HepG2 (cell line): ENCODE results near the gene SYT13. TPM values are rescaled to one million over a fixed set of nuclear protein-coding genes. Genes with fewer than 3 reads are reported as not detected.
"Not testable (repeated sequence)": the region's sequence is repeated elsewhere in the genome, so short reads cannot be mapped to it uniquely, and the experiment has no call there.

ENCODE experiments used
- ATAC-seq: fragments of 200-7000 bp; cut with Tn5 transposase; 3 replicates; pipeline ENCODE4 v1.9.1; 2020; ENCODE audit warnings: mild to moderate bottlenecking, moderate library complexity
- BruUV-seq: library from RNA; stranded (reverse); fragments of 400-500 nt; replicated peaks from 2 replicates; lab custom pipeline; 2021; lab: Mats Ljungman, UMichigan
- CTCF ChIA-PET: fragments of 300-600 bp; formaldehyde crosslinking; extraction: SDS; loops from one replicate; lab custom pipeline; 2021; ENCODE audit warnings: low total read pairs, inconsistent platforms, low intra/inter-chr PET ratio; lab: Yijun Ruan, JAX
- POLR2A ChIA-PET: fragments of 350-600 bp; sonication (Branson Sonifier 250); formaldehyde crosslinking; loops from one replicate; lab custom pipeline; 2020; ENCODE audit warnings: antibody characterized with exemption, inconsistent platforms; lab: Yijun Ruan, JAX
- DNase-seq: peaks from one replicate; pipeline ENCODE4 v3.0.0-alpha.2; 2015; ENCODE audit warnings: low spot score
- FAIRE-seq: peaks from 3 replicates; lab custom pipeline; 2011; peaks lifted over from hg19 to GRCh38; lab: Jason Lieb, UNC
- H2AFZ ChIP-seq: one replicate; pipeline ENCODE4 v1.6.1; 2011; ENCODE audit warnings: low read length, inconsistent platforms
- H3K27ac ChIP-seq: fragments of 300-600 bp; 3 replicates; pipeline ENCODE4 v1.8.0; 2011; ENCODE audit warnings: mixed run types, mild to moderate bottlenecking, mixed read lengths, low read length, inconsistent platforms; ENCODE audit not compliant: insufficient read depth; ENCODE audit errors: extremely low read length
- H3K27me3 ChIP-seq, 2 experiments: fragments of 200-600 bp in 1 of 2; 2 replicates in 1 of 2; 3 replicates in 1 of 2; pipeline versions ENCODE4 v1.6.0 to v1.8.0; 2011; ENCODE audit warnings: low read length in 2 of 2, mild to moderate bottlenecking in 2 of 2, moderate library complexity in 2 of 2, inconsistent platforms in 1 of 2; ENCODE audit not compliant: insufficient read depth in 2 of 2, control insufficient read depth in 1 of 2
- H3K36me3 ChIP-seq, 2 experiments: fragments of 200-600 bp in 1 of 2; replicated peaks in 1 of 2; 2 replicates in 1 of 2; 3 replicates in 1 of 2; pipeline versions ENCODE4 v1.5.1 to v1.8.0; 2011; ENCODE audit warnings: low read length in 2 of 2, inconsistent platforms in 1 of 2; ENCODE audit not compliant: insufficient read depth in 2 of 2, control insufficient read depth in 1 of 2
- H3K4me1 ChIP-seq: 2 replicates; pipeline ENCODE4 v1.5.1; 2012; ENCODE audit warnings: low read length, inconsistent platforms; ENCODE audit not compliant: insufficient read depth
- H3K4me2 ChIP-seq: 2 replicates; pipeline ENCODE4 v1.6.0; 2011; ENCODE audit warnings: low read depth, low read length, inconsistent platforms
- H3K4me3 ChIP-seq, 3 experiments: fragments of 200-600 bp in 1 of 3; sonication (generic), shearing (Covaris generic) in 1 of 3; replicated peaks in 1 of 3; 2 replicates each; pipeline ENCODE4 v1.5.1; 2011 to 2016; ENCODE audit warnings: low read length in 3 of 3, inconsistent platforms in 2 of 3, low read depth in 2 of 3, mild to moderate bottlenecking in 2 of 3, control low read depth in 1 of 3, mixed read lengths in 1 of 3; ENCODE audit not compliant: insufficient read depth in 1 of 3
- H3K79me2 ChIP-seq: one replicate; pipeline ENCODE4 v1.6.1; 2011; ENCODE audit warnings: low read length, inconsistent platforms; ENCODE audit not compliant: insufficient read depth
- H3K9ac ChIP-seq: 2 replicates; pipeline ENCODE4 v1.6.0; 2011; ENCODE audit warnings: mild to moderate bottlenecking, low read depth, low read length, inconsistent platforms; ENCODE audit not compliant: insufficient read depth
- H3K9me3 ChIP-seq: 2 replicates; pipeline ENCODE4 v1.5.1; 2012; ENCODE audit warnings: mild to moderate bottlenecking, low read length
- H4K20me1 ChIP-seq: 2 replicates; pipeline ENCODE4 v1.6.0; 2011; ENCODE audit warnings: inconsistent platforms, mild to moderate bottlenecking, low read length, moderate library complexity; ENCODE audit not compliant: insufficient read depth
- DNMT1 ChIP-seq: sonication (generic); formaldehyde crosslinking; IDR thresholded peaks from 2 replicates; pipeline ENCODE4 v1.5.1; 2020; ENCODE audit warnings: mild to moderate bottlenecking, missing genetic modification reagents
- ISX ChIP-seq: sonication (generic); formaldehyde crosslinking; conservative IDR thresholded peaks from 2 replicates; pipeline ENCODE4 v1.5.0; 2020; ENCODE audit warnings: missing genetic modification reagents
- KLF15 ChIP-seq: sonication (generic); formaldehyde crosslinking; IDR thresholded peaks from 2 replicates; pipeline ENCODE4 v1.8.1; 2023; ENCODE audit warnings: borderline replicate concordance, mild to moderate bottlenecking, inconsistent platforms, missing genetic modification reagents, mixed read lengths
- KLF9 ChIP-seq: IDR thresholded peaks from 2 replicates; pipeline ENCODE4 v1.6.1; 2016; ENCODE audit warnings: low read depth
- MED8 ChIP-seq: sonication (generic); formaldehyde crosslinking; IDR thresholded peaks from 2 replicates; pipeline ENCODE4 v1.8.1; 2023; ENCODE audit warnings: mild to moderate bottlenecking, missing genetic modification reagents; ENCODE audit not compliant: insufficient replicate concordance
- TOE1 ChIP-seq: sonication (generic); formaldehyde crosslinking; IDR thresholded peaks from 2 replicates; pipeline ENCODE4 v1.4.0; 2020; ENCODE audit warnings: mild to moderate bottlenecking, missing genetic modification reagents
- ZNF451 ChIP-seq: sonication (generic); formaldehyde crosslinking; IDR thresholded peaks from 2 replicates; pipeline ENCODE4 v1.5.0; 2020; ENCODE audit warnings: mild to moderate bottlenecking, missing genetic modification reagents
- ZNF546 ChIP-seq: sonication (generic); formaldehyde crosslinking; conservative IDR thresholded peaks from 2 replicates; pipeline ENCODE4 v1.8.1; 2023; ENCODE audit warnings: mild to moderate bottlenecking, missing genetic modification reagents
- ZNF709 ChIP-seq: sonication (generic); formaldehyde crosslinking; IDR thresholded peaks from 2 replicates; pipeline ENCODE4 v1.5.0; 2020; ENCODE audit warnings: mild to moderate bottlenecking, missing genetic modification reagents
- WGBS: methylation state at CpG from one replicate; pipeline ENCODE4 v1.1.6; 2017; ENCODE audit warnings: low lambda C conversion rate; 5-methylcytosine and 5-hydroxymethylcytosine counted together
- in situ Hi-C: cut with HindIII; loops from 2 replicates; pipeline ENCODE4 v1.10.0; 2017; ENCODE audit warnings: low pct_unique_long_range_greater_than_20kb; ENCODE audit not compliant: extremely low pct_ligation_motif_present
- intact Hi-C: fragments of 100-400 bp; cut with micrococcal nuclease; formaldehyde crosslinking; loops from one replicate; pipeline ENCODE4 v1.10.0; 2022; ENCODE audit not compliant: unreplicated experiment
- polyA plus RNA-seq, 8 experiments: library from polyadenylated mRNA; depleted of rRNA in 3 of 8; stranded (reverse) in 7 of 8; unstranded in 1 of 8; fragments of >200 nt; fragmentation: Illumina TruSeq in 4 of 8; extraction: Trizol in 4 of 8; gene quantifications; 2 replicates each; pipeline versions ENCODE4 v1.2.1 to v1.2.3, GENCODE V29; 2011 to 2016; ENCODE audit warnings: low read depth in 4 of 8, missing spikeins in 1 of 8, mixed read lengths in 1 of 8; ENCODE audit not compliant: insufficient read depth in 1 of 8
- total RNA-seq, 5 experiments: library from RNA; depleted of rRNA; stranded (reverse); fragments of >200 nt; fragmentation: Illumina TruSeq; extraction: Trizol; gene quantifications; 2 replicates each; pipeline ENCODE4 v1.2.3, GENCODE V29; 2016; ENCODE audit warnings: low read depth in 1 of 5
- TF ChIP-seq, protein P1 (sequence below): sonication (generic); formaldehyde crosslinking; IDR thresholded peaks from 2 replicates; pipeline ENCODE4 v1.8.0; 2022; ENCODE audit warnings: mild to moderate bottlenecking, missing genetic modification reagents; ENCODE audit not compliant: insufficient replicate concordance

Gene SYT13
- total and polyA plus RNA-seq, 2 of the 13 experiments (the other 11 are each of a cell fraction or from before 2014, with no cell fraction given) = 0.02 to 0.13 TPM

DNA sequence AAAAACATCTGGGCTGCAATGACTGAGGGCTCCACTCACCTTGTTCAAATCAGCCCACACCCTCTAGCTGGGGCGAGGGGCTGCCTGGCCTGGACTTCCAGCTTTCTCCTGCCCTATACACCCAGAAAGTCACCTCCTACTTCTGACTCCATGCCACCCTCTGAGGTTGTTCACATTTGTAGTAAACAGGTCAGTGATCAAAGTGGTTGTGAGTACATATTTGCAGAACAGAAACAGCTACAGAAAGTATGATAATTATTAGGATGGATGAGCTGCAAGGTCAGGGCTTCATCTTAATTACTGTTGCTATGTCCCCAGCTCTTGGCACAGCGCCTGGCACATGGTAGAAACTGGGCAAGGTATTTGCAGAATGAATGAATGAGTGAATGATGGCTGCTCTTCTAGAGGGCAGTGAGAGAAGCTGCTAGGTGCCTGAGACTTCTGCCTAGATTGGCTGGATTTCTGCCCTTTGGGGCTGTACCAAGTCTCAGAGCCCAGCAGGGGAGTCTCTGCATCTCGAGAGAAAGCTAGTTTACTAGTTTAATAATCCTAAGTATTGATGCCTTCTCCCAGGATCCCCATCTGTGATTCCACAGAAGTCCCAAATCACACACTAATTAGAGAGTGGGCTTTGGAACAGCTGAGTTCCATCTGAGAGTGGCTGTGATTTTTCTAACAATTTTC, 36.0 kb downstream of the SYT13 start:
- no peak overlapping the region for H2AFZ ChIP-seq
- POLR2A ChIA-PET = no interaction called here
- H3K4me1 ChIP-seq = no peaks in the 10 kb centered on the region
- H3K27me3 ChIP-seq = peaks cover 5 to 23% of the 10 kb centered on the region in 2 experiments; a peak in 2 of 5 replicates
- no peak overlapping the region for H3K4me2 ChIP-seq
- no peaks in the 10 kb centered on the region for H3K36me3 ChIP-seq
- no TSS peak for BruUV-seq
- H4K20me1 ChIP-seq = no peaks in the 10 kb centered on the region
- CTCF ChIA-PET = no interaction called here
- no peak for DNase-seq
- in situ Hi-C loops (loop anchor here (5.0 kb wide), 1 partner anchor 42 kb away; no protein-coding TSS in a partner anchor), intact Hi-C loops (loop anchor here (5.0 kb wide), 1 partner anchor 138 kb away; no protein-coding TSS in a partner anchor)
- no peak overlapping the region for H3K4me3 ChIP-seq
- TF ChIP-seq ZNF709 (CRISPR knock-in tag) = no peak
- TF ChIP-seq DNMT1 (CRISPR knock-in tag) = no peak
- TF ChIP-seq, protein P1, sequence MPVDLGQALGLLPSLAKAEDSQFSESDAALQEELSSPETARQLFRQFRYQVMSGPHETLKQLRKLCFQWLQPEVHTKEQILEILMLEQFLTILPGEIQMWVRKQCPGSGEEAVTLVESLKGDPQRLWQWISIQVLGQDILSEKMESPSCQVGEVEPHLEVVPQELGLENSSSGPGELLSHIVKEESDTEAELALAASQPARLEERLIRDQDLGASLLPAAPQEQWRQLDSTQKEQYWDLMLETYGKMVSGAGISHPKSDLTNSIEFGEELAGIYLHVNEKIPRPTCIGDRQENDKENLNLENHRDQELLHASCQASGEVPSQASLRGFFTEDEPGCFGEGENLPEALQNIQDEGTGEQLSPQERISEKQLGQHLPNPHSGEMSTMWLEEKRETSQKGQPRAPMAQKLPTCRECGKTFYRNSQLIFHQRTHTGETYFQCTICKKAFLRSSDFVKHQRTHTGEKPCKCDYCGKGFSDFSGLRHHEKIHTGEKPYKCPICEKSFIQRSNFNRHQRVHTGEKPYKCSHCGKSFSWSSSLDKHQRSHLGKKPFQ (CRISPR knock-in tag) = no peak
- TF ChIP-seq KLF9 (CRISPR knock-in tag) = no peak
- no peak for TF ChIP-seq MED8
- no peak for TF ChIP-seq KLF15
- no peak for TF ChIP-seq ZNF546 (CRISPR knock-in tag)
- TF ChIP-seq ISX = no peak
- TF ChIP-seq ZNF451 = no peak
- TF ChIP-seq TOE1 = no peak
- FAIRE-seq = no peak
- H3K9ac ChIP-seq = no peak overlapping the region
- no peaks in the 10 kb centered on the region for H3K9me3 ChIP-seq
- no peak for ATAC-seq
- no peak overlapping the region for H3K27ac ChIP-seq
- H3K79me2 ChIP-seq = no peaks in the 10 kb centered on the region
- WGBS = 4% methylated on average over 3 of the region's 3 CpGs

DNA sequence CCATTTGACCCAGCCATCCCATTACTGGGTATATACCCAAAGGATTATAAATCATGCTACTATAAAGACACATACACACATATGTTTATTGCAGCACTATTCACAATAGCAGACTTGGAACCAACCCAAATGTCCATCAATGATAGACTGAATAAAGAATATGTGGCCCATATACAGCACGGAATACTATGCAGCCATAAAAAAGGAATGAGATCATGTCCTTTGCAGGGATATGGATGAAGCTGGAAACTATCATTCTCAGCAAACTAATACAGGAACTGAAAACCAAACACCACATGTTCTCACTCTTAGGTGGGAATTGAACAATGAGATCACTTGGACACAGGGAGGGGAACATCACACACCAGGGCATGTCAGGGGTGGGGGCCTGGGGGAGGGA, 36.8 kb downstream of the SYT13 start:
- H4K20me1 ChIP-seq, CTCF ChIA-PET, H3K9ac ChIP-seq, H3K79me2 ChIP-seq, ATAC-seq, H3K27ac ChIP-seq, H3K4me3 ChIP-seq, POLR2A ChIA-PET, H2AFZ ChIP-seq, H3K36me3 ChIP-seq, DNase-seq, in situ Hi-C loops, H3K4me1 ChIP-seq, BruUV-seq, intact Hi-C loops, H3K9me3 ChIP-seq, H3K4me2 ChIP-seq, FAIRE-seq: not testable (repeated sequence)
- H3K27me3 ChIP-seq = peaks cover 5 to 21% of the 10 kb centered on the region in 2 experiments; a peak in 2 of 5 replicates
- 0% methylated on average over 1 of the region's 1 CpG for WGBS
